GM12874 (cell line): ENCODE data around the gene DENND10.

Experiments
- CTCF ChIP-seq: IDR thresholded peaks from 2 replicates; pipeline ENCODE4 v1.5.1; 2011; ENCODE audit warnings: low read depth, mild to moderate bottlenecking, control low read depth, low read length, moderate library complexity; ENCODE audit not compliant: insufficient read depth

DENND10 gene

GRCh38 chr10:119116326-119116951 lies 12.5 kb downstream of the DENND10 start:
- TF ChIP-seq CTCF, result no peak

- TF ChIP-seq CTCF, result no peak
Measured at GRCh38 chr10:119118231-119118630, 14.3 kb downstream of the DENND10 start.

- TF ChIP-seq CTCF, result no peak
Measured at GRCh38 chr10:119119400-119119799, 15.5 kb downstream of the DENND10 start.

- TF ChIP-seq CTCF, result no peak
Measured at GRCh38 chr10:119120413-119120867, 16.5 kb downstream of the DENND10 start.

- no peak for TF ChIP-seq CTCF
Measured at GRCh38 chr10:119120875-119121274, 17.0 kb downstream of the DENND10 start.

- TF ChIP-seq CTCF, result no peak
Measured at GRCh38 chr10:119125942-119126341, 22.0 kb downstream of the DENND10 start.

- no peak for TF ChIP-seq CTCF
Measured at GRCh38 chr10:119129721-119130120, 25.8 kb downstream of the DENND10 start.
